ENCODE measurements around the gene PDE3A.

Gene PDE3A

GRCh38 chr12:20525064-20525610, 156.8 kb downstream of the PDE3A start:
- no peaks in the 10 kb centered on the region for H3K9me3 ChIP-seq (replicated peaks; ENCODE audit: insufficient read depth, low read length)
- TF ChIP-seq EZH2phosphoT487 (IDR thresholded peaks at IDR 0.05; ENCODE audit: low read length) (no peak), CTCF (IDR thresholded peaks at IDR 0.05; ENCODE audit: low read length) (no peak), EZH2 (optimal IDR thresholded peaks at IDR 0.05; ENCODE audit: low read depth, low read length) (no peak)

GRCh38 chr12:20527417-20528163, 159.3 kb downstream of the PDE3A start:
- no peaks in the 10 kb centered on the region for H3K9me3 ChIP-seq (replicated peaks; ENCODE audit: insufficient read depth, low read length)
- H3K27ac ChIP-seq (ENCODE audit: low read length): no peak overlapping the region
- no peak overlapping the region for H3K4me3 ChIP-seq (ENCODE audit: low read length)
- no peaks in the 10 kb centered on the region for H3K79me2 ChIP-seq (ENCODE audit: low read length)
- DNase-seq: no peak
- no peaks in the 10 kb centered on the region for H4K20me1 ChIP-seq (ENCODE audit: insufficient read depth, low read length)
- no peaks in the 10 kb centered on the region for H3K36me3 ChIP-seq (replicated peaks; ENCODE audit: insufficient read depth, low read length)
- no peaks in the 10 kb centered on the region for H3K27me3 ChIP-seq (replicated peaks; ENCODE audit: insufficient read depth, low read length)
- H2AFZ ChIP-seq (ENCODE audit: low read length): no peak overlapping the region
- no peak overlapping the region for H3K4me2 ChIP-seq (ENCODE audit: low read depth, low read length)
- H3K9me2 ChIP-seq (replicated peaks; ENCODE audit: insufficient read depth, low read length): no peaks in the 10 kb centered on the region
- no peaks in the 10 kb centered on the region for H3K4me1 ChIP-seq (ENCODE audit: low read length)
- TF ChIP-seq EZH2phosphoT487 (IDR thresholded peaks at IDR 0.05; ENCODE audit: low read length) (no peak), CTCF (IDR thresholded peaks at IDR 0.05; ENCODE audit: low read length) (no peak), EZH2 (optimal IDR thresholded peaks at IDR 0.05; ENCODE audit: low read depth, low read length) (no peak)
- no peaks in the 10 kb centered on the region for H3F3A ChIP-seq (ENCODE audit: insufficient read depth, low read length)
- H3K9ac ChIP-seq (ENCODE audit: low read length): no peak overlapping the region

More at GRCh38 chr12:20525064-20525610, 156.8 kb downstream of the PDE3A start:
- no peak for DNase-seq
- no peak overlapping the region for H3K4me3 ChIP-seq (ENCODE audit: low read length)
- H3K27me3 ChIP-seq (replicated peaks; ENCODE audit: insufficient read depth, low read length): no peaks in the 10 kb centered on the region
- no peak overlapping the region for H3K4me2 ChIP-seq (ENCODE audit: low read depth, low read length)
- H4K20me1 ChIP-seq (ENCODE audit: insufficient read depth, low read length): no peaks in the 10 kb centered on the region
- no peak overlapping the region for H3K27ac ChIP-seq (ENCODE audit: low read length)
- H3K9ac ChIP-seq (ENCODE audit: low read length): no peak overlapping the region
- H2AFZ ChIP-seq (ENCODE audit: low read length): no peak overlapping the region
- no peaks in the 10 kb centered on the region for H3F3A ChIP-seq (ENCODE audit: insufficient read depth, low read length)
- H3K79me2 ChIP-seq (ENCODE audit: low read length): no peaks in the 10 kb centered on the region
- H3K4me1 ChIP-seq (ENCODE audit: low read length): no peaks in the 10 kb centered on the region
- H3K36me3 ChIP-seq (replicated peaks; ENCODE audit: insufficient read depth, low read length): no peaks in the 10 kb centered on the region
- no peaks in the 10 kb centered on the region for H3K9me2 ChIP-seq (replicated peaks; ENCODE audit: insufficient read depth, low read length)

- TF ChIP-seq EZH2 (optimal IDR thresholded peaks at IDR 0.05; ENCODE audit: low read depth, low read length): no peak
- no peak for TF ChIP-seq CTCF (IDR thresholded peaks at IDR 0.05; ENCODE audit: low read length)
- no peak for TF ChIP-seq EZH2phosphoT487 (IDR thresholded peaks at IDR 0.05; ENCODE audit: low read length)
- Histone ChIP-seq H3K4me2 (ENCODE audit: low read depth, low read length) (no peak overlapping the region), H2AFZ (ENCODE audit: low read length) (no peak overlapping the region), H3K36me3 (replicated peaks; ENCODE audit: insufficient read depth, low read length) (no peaks in the 10 kb centered on the region), H3K4me1 (ENCODE audit: low read length) (no peaks in the 10 kb centered on the region), H3K9me2 (replicated peaks; ENCODE audit: insufficient read depth, low read length) (no peaks in the 10 kb centered on the region), H3F3A (ENCODE audit: insufficient read depth, low read length) (no peaks in the 10 kb centered on the region), H3K9ac (ENCODE audit: low read length) (no peak overlapping the region), H3K27me3 (replicated peaks; ENCODE audit: insufficient read depth, low read length) (no peaks in the 10 kb centered on the region), H3K27ac (ENCODE audit: low read length) (no peak overlapping the region), H3K9me3 (replicated peaks; ENCODE audit: insufficient read depth, low read length) (no peaks in the 10 kb centered on the region), H4K20me1 (ENCODE audit: insufficient read depth, low read length) (no peaks in the 10 kb centered on the region), H3K79me2 (ENCODE audit: low read length) (no peaks in the 10 kb centered on the region), H3K4me3 (ENCODE audit: low read length) (no peak overlapping the region)
- no peak for DNase-seq
Observed at GRCh38 chr12:20528208-20528607, 159.9 kb downstream of the PDE3A start.
